Central memory CD4-positive, alpha-beta T cell (primary cell): ENCODE results near the gene STAG1.
"Not testable (repeated sequence)": the region's sequence is repeated elsewhere in the genome, so short reads cannot be mapped to it uniquely, and the experiment has no call there.

Experiments
- DNase-seq: peaks from one replicate; pipeline ENCODE4 v3.0.0; 2022

The STAG1 gene

DNA sequence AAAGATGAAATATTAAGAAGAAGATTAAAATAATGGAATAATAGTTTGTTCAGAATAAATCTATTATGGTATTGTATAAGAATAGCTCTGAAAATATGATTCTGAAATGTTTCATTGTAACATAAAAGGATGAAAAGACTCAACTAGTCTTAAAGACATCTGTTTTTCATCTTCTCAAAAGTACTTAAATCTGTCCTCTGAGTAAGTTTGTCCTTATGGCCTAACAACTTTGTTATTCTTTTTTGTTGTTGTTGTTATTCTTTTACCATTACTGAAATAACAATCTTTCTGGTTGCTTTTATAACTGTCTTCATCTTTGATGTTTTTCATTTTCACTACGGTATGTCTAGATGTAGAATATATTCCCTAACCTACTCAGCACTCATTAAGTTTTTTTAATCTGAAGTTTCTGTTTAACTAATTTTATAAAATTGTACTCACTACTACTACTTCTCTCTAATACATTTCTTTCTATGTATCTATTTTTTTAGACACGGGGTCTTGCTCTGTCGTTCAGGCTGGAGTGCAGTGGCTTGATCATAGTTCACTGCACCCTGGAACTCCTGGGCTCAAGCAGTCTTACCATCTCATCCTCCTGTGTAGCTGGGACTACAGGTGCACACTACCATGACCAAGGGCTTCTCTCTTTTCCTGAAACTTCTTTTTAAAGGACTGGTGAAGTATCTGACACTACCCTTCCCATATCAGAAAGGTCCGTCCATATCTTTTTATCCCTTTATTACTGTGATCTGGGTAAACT, 261.4 kb downstream of the STAG1 start:
- no peak for DNase-seq

DNA sequence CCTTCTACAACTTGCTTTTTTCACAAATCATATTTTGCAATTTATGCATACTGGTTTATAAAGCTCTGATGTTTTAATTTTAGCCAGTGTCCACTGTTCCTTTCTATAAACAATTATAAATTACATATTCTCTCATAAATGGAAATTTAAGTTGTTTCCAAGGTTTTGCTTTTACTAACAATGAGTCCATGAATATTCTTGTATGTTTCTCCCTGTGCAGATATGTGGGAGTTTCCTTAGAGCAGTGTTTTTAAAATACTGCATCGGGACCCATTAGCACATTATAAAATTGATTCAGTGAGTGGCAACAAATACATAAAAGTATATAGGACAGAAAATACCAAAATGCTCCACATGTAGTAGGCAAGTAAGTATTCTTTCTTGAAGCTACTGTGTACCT, 266.4 kb downstream of the STAG1 start:
- no peak for DNase-seq

DNA sequence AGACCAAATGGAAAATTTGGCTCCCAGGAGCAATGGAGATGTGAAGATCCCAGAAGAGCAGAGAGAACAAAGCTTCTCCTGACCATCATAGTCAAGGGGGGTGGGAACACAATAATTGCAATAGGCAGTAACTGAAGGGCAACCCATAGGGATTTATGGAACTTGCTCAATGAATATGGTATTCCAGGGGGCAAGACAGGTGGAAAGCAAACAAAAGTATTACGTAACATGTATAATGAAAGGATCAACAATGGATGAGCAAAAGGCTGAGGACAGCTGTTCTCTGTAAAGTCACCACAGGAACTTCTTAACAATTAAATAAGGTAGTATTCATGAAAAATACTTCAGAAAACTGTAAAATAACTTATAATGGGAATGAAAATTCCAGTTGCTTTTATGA, 275.9 kb downstream of the STAG1 start:
- no peak for DNase-seq

DNA sequence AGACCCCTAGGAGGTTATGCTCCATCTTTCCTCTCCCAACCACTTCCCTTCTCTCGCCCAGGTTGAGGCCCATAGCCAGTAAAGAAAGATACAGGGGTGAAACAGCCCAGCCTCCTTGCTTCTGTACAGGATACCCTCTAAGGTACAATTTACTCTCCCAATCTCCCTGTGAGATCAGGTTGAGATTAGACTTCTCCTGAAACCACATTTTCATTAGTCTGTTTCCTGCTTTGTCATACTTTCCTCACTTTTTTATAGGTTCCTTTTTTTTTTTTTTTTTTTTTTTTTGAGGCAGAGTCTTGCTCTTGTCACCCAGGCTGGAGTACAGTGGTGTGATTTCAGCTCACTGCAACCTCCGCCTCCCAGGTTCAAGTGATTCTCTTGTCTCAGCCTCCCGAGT, 277.3 kb downstream of the STAG1 start:
- DNase-seq: not testable (repeated sequence)

DNA sequence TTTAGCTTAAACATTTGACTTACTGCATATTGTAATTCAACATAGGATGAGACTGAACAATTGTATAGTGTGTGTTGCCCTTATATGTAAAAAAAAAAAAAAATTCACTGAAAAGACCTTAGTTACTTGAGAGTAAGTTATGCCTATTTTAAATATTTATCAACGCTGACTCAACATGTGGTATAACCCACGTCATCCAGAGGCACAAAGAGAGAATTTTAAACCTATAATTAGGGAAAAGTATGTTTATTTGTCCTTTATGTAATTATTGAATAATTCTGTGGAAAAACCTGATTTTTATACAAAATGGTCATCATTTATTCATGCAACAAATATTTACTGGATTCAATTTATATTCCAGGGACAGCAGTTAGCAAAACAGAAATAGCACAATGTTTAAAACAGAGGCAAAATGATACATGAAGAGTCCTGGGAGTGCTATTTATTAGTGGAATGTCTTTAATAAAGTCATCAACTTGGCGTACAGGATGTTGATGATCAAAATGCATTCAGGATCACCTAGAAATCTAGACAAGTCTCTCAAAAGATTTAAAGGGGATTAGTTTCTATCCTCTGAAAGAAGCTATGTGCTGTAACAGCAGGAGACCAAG, 278.4 kb downstream of the STAG1 start:
- DNase-seq: no peak

DNA sequence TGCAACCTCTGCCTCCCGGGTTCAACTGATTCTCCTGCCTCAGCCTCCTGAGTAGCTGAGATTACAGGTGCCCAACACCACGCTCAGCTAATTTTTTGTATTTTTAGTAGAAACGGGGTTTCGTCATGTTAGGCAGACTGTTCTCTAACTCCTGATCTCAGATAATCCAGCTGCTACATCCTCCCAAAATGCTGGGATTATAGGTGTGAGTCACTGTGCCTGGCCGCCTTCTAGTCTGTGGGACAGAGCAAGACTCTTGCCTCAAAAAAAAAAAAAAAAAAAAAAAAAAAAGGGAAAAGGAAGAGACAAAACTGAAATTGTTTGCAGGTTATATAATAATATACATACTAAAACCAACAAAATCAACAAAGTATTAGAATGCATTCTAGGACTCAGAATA, 286.9 kb downstream of the STAG1 start:
- DNase-seq: no peak

DNA sequence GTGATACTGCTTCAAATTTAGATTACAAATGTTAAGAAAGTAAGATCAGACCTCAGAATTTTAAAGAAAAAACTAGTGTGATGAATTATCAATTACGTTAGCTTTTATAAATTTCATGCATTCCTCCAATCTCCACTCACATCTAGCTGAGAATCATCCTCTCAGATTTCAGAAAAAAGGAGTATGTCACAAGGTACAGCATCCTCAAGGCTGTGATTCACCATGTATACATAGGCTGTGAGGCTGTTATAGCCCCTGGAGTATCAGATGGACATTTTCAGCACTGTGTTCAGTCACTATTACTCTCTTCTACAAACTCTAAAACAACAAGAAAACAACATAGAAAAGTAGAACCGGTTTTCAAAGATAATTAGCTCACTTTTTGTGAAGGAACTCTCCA, 287.7 kb downstream of the STAG1 start:
- DNase-seq: no peak

DNA sequence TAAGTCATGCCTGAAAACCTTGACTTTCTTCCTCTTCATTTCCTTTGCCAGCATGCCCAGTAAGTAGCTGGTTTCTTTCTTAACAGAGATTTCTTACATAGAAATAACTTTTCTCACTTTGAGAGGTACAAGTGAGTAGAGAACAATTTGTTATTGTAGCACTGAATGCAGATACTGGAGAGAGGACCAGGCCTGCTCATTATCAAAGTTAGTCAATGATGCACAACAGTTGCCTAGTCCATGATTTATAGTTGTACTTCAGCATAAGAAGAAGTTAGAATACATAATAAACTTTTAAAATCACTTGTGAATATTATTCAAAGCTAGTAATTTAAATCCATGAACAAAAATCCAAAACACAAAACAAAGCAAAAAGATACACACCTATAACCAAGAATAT, 289.0 kb downstream of the STAG1 start:
- DNase-seq: no peak

DNA sequence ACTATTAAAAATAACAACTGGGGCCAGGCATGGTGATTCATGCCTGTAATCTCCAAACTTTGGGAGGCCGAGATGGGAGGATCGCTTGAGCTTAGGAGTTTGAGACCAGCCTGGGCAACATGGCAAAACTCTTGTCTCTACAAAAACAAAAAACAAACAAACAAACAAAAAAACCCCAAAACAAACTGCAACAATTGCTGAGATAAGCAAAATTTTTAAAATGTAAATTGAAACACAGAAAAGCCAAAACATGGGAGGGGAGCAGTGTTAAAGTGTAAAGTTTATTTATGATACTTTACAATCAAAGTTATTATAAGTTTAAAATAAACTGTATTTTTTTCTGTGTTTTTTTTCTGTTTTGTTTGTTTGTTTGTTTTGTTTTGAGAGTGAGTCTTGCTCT, 294.4 kb downstream of the STAG1 start:
- DNase-seq: no peak

DNA sequence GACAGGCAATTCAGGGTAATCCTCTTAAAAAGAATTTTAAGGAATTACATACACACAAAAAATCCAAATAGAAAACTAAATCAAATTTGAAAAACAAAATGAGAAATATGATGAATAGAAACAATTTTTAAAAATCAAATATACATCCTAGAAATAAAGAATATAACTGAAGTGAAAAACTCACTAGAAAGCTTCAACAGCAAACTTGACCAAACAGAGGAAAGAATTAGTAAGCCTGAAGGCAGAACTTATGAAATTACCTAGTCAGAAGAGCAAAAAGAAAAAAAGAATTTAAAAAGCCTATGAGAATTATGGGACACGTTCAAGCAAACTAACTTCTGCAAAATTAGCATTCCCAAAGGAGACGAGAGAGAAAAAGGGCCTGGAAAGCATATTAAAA, 296.0 kb downstream of the STAG1 start:
- DNase-seq: no peak

DNA sequence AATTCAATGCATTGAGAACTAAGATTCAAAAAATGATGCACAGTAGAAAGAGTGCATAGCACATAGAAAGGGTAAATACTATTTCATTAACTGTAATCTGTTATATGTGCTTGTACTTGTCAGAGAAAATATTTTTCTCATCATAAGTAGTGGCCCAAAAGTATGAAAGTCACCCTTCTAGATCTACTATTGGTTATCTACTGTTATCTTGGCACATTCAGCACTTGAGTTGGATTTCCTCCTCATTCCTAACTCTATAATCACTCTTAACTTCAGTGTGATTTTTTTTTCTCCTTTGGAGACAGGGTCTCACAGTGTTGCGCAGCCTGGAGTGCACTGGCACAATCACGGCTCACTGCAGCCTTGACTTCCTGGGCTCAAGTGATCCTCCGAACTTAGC, 307.6 kb downstream of the STAG1 start:
- no peak for DNase-seq

DNA sequence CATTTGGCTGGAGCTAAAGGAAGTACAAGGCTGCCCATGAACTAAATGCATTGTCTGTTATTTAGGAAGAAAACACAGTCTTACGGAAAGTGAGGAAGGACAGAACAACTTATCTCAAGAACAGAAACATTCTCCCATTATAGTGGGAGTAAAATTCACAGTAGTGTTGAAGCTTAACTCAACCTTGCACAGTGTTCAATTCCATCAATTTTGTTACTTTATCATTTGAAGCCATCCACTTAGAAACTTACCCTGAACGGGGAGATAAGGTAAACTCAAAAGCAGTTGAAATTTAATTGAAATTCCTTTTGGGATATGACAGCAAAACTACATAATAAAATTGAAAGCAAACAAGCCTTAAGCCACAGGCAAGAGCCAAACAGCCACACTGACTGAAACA, 315.1 kb downstream of the STAG1 start:
- no peak for DNase-seq

DNA sequence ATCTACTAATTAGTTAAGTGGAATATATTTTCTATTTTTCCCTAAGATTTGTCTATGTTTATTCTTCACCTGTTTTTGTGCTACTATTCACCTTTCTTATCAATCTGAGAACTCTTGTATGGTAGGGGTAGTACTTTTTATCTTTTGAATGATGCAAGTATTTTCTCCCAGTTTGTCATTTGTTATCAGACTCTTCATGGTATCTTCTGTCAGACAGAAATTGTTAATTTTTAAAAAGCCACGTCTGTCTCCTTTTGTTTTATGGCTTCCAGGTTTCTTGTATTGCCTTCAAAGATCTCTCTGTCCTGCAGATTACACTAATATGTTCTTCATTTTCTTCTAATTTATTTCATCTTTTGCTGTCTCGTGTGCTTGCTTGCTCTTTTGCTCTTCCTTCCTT, 317.7 kb downstream of the STAG1 start:
- DNase-seq: no peak

DNA sequence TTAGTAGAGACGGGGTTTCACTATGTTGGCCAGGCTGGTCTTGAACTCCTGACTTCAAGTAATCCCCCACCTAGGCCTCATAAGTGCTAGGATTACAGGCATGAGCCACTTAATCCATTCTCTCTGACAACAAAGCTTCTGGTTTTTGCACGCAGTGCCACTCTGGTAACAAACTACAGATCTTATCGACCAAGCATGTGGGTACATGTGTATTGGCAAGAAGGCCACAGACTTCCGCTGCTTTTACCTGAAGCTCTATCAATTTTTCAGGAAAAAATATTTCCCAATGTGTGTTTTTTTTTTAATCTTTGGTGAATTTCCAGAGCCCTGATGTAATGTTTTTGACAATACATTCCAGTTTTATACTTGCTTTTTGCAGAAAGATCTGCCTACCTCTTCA, 319.5 kb downstream of the STAG1 start:
- no peak for DNase-seq

DNA sequence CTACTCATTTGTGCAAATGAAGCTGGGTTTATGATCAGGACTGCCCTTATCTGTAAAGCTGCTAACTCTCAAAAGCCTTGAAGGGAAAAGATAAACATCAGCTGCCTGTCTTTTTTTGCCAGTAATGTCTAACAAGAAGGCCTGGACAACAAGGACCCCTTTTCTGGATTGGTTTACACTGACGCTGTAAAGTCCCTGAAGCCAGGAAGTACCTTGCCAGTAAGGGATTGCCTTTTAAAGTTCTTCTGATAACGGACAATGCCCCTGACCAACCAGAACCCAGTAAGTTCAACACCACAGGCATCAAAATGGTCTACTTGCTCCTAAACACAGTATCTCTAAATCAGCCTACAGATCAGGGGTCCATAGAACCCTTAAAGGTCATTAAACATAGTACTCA, 324.0 kb downstream of the STAG1 start:
- no peak for DNase-seq

DNA sequence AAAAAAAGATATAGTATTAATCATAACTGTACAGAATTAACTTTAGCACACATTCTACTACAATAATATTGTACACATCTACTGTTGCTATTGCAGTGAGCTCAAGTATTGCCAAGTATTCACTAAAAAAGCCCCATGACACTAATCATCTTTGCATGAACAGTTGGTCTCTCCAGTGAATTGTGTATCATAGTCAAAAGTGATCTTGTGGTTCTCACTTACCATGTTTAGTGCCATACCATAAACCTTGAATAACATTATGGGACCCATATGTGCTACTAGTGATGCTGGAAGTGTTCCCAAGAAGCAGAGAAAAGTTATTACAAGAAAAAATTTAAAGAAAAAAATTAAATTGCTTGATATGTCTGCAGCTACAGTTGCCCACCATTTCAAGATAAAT, 324.9 kb downstream of the STAG1 start:
- DNase-seq: no peak

DNA sequence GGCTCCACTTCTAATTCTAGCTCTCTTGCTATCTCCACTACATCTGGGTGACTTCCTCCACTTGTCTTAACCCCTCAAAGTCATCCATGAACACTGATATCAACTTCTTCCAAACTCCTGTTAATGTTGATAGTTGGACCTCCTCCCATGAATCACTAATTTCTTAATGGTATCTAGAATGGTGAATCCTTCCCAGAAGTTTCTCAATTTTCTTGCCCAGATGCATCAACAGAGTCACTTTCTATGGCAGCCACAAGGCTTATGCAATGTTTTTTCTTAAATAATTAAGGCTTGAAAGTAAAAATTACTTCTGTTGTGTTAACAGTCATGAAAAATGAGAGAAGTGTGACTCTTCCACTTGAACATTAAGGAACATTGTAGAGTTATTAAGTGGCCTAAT, 337.7 kb downstream of the STAG1 start:
- no peak for DNase-seq

DNA sequence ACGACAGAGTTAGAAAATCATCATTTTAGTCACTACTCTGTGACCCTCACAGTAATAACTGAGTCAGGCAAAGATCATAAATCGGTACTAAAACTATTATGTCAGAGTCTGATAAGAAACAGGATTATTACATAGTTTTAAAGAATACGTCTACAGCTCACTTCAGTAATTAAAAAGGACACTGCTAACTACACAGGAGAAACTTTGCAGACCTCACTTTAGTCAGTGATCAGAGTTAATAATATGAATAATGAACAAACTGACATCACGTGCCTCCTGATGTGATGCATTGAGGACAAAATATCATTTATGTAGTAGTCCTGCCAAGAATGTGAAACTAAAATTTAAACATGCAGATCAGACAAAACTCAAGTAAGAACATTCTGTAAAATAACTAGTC, 339.9 kb downstream of the STAG1 start:
- DNase-seq: no peak

DNA sequence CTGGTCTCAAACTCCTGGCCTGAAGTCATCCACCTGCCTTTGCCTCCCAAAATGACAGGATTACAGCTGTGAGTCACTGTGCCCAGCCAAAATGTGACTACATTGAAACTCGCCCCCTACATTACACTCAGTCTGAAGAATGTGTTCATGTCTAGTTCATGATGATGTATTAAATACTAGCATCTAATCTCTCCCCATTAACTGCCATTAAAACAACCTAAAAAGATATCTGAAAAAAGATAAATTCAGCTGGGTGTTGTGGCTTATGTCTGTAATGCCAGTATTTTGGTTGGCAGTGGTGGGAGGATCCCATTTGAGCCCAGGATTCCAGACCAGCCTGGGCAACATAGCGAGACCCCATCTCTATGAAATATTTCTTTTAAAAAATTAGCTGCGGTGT, 342.6 kb downstream of the STAG1 start:
- no peak for DNase-seq

DNA sequence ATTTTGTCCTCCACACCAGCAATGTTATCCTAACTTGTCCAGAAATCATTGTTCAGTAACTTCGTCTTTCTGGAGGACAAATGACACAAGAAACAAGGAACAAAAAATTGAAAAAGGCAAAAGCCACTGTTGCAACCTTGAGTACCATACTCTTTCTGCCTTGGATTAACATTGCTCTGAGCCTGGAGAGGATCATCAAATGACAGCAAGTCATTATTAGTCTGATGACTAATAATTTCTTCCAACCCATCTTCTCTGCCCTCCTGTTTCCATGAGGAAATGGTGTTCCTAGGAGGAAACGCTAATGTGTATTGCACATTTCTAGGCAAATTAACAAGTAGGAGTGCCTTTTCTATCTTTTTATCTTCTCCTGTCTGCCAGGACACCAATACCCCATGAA, 348.1 kb downstream of the STAG1 start:
- no peak for DNase-seq

DNA sequence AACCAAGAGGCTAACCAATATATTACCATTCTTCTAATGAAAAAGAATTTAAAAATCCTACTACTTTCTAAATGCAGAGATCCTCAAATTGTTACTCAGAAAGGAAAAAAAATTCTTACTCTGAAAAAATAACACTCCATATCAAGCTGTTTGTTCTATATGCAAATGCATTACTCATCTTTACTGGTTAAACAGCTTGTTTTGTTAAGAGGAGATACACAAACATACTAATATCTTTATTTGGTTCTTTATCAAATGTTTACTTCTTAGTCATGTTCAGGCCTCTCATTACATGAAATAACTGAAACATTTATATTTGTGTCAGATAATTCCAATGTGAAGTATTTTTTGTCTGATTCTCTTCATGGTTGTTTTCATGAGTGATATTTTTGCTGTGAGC, 355.3 kb downstream of the STAG1 start:
- no peak for DNase-seq

DNA sequence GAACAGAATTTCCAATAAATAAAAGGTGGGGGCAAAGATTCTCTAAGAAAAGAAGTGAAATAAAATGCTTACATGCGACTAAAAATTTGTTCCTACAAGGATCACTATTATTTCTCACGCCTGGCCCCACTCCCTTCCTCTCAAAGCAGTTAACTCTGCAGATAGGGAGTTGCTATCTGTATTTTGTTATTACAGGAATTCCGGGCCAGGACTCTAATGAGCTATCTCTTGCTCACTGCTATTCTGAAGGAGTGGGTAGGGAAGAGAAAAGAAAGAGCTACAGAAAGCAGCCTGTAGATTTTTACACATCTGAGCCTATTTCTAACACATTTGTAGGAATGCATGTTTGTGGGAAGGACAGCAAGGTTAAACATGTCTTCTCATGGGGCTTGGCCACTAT, 361.6 kb downstream of the STAG1 start:
- DNase-seq: no peak

DNA sequence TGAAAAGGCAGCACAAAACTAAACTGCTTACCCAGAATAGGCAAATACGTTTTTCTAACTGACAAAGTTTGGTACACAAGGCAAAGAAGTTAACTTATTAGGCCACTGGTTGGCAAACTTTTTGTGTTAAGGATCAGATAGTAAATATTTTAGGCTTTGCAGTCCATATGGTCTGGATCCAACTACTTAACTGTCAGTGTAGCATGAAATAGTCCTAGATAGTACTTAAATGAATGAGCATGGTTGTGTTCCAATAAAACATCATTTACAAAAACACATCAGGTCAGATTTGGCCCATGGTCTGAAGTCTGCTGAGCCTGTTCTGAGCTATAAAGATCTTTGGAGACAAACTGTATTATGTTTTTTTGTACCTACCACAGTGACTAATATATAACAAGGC, 365.1 kb downstream of the STAG1 start:
- no peak for DNase-seq

DNA sequence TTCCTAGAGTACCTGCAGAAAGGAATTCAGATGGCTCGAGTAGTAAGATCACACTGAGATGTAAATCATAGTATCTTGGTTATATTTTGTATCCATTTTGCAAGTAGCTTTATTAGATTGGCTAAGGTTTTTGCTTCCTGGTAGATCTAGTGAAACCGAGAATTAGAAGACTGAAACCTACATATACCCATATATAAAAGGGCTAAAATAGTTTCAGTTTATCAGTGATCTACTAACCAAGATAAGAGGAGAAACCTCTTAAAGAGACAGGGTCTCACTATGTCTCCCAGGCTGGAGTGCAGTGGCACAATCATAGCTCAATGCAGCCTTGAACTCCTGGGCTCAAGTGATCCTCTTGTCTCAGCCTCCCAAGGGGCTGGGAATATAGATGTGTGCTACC, 366.7 kb downstream of the STAG1 start:
- DNase-seq: no peak

DNA sequence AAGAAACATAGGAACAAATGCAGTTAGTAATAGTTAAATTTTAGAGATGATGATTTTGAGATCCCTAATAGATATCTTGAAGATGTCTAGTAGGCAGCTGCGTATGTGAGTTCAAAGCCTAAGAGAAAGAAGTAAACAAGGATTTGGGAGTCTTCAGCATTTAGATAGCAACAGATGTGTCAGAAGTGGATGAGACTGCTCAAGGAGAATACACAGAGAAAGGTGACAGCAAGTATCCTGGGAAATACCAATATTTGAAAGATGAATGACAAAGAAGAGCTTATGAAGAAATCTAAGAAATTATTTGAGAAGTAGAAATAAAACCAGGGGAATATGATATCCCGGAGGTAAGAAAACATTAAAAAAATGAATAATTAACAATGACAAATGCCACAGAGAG, 371.1 kb downstream of the STAG1 start:
- DNase-seq: no peak
